ENCODE results near the gene SUSD4.
"Not testable (repeated sequence)": the region's sequence is repeated elsewhere in the genome, so short reads cannot be mapped to it uniquely, and the experiment has no call there.

SUSD4 gene, protein sequence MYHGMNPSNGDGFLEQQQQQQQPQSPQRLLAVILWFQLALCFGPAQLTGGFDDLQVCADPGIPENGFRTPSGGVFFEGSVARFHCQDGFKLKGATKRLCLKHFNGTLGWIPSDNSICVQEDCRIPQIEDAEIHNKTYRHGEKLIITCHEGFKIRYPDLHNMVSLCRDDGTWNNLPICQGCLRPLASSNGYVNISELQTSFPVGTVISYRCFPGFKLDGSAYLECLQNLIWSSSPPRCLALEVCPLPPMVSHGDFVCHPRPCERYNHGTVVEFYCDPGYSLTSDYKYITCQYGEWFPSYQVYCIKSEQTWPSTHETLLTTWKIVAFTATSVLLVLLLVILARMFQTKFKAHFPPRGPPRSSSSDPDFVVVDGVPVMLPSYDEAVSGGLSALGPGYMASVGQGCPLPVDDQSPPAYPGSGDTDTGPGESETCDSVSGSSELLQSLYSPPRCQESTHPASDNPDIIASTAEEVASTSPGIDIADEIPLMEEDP

DNA sequence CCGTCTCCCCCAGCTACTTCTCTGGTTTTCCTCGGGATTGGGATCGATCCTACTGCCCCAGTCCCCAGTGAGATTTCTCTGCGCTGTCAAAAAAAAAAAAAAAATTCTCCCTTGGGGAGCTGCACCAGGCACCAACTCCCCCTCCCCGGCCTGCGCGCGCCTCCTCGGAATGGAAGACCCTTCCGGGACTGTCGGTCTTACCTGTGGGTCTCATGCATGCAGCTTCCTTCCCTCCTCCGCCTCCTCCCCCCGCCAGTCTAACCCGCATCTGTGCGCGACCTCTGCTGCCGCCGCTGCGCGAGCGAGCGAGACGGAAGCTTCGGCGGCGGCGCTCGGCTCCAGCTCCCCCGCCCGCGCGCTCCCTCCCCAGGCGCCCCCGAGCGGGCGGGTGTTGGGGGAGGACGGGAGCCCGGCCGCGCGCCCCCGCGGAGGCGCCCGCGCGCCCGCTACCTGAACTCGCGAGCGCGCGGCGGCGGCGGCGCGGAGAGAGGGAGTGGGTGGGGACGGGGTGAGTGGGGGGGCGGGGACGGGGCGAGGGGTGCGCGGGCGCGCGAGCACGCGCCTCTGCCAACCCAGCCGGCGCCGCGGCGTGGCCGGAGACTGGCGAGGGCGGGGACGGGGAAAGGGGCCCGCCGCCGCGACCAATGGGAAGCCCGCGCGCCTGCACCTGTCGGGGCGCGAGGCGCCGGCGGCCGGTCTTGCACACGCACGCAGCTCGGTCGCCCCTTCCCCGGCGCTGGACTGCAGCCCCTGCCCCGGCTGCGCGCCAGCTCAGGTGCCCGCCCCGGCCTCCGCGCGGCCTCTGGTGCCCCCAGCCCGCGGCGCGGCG, at the start of gene SUSD4:
SUSD4 (minus strand) TSS at position 321 of the 829 bp plus-strand sequence. CDS start 751 bp downstream, outside the sequence.
- DNase-seq = peak; percentile 64 to 74

- DNase-seq = no peak
Observed at GRCh38 chr1:223413216-223413615, 49.2 kb upstream of the SUSD4 start.

DNA sequence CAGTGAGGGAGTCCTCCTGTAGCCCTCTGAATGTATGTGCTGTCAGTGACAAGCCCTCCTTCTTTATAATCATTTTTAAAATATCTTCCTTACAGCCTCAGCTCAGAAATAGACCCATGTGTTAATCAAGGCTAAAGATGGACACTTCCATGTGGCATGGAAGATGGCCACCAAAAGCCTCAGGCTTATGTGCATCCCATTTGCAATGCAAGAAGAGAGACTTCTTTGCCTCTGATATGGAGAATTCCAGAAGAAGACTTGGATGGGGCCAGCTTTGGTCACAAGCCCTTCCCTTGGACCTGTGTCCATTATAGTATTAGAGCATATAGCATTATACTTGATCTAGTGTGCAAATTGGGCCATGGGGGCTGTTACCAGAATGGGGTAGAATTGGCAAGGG, 47.7 kb upstream of the SUSD4 start:
- DNase-seq = no peak

GRCh38 chr1:223411309-223411708, 47.3 kb upstream of the SUSD4 start:
- no peak for DNase-seq

- no peak for DNase-seq
Observed at GRCh38 chr1:223410036-223410435, 46.1 kb upstream of the SUSD4 start.

DNA sequence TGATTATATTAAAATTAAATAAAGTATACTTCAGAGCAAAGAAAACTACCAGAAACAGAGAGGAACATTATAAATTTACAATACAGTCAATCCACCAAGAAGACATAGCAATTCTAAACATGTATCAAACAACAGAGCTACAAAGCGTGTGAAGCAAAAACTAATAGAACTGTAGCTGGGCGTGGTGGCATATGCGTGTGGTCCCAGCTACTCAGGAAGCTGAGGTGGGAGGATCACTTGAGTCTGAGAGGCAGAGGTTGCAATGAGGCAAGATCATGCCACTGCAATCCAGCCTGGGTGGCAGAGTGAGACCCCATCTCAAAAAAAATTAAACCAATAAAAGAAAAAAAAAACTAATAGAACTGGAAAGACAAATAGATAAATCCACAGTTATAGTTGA, 41.5 kb upstream of the SUSD4 start:
- peak in 1 of 2 donors; percentile 6 for DNase-seq

DNA sequence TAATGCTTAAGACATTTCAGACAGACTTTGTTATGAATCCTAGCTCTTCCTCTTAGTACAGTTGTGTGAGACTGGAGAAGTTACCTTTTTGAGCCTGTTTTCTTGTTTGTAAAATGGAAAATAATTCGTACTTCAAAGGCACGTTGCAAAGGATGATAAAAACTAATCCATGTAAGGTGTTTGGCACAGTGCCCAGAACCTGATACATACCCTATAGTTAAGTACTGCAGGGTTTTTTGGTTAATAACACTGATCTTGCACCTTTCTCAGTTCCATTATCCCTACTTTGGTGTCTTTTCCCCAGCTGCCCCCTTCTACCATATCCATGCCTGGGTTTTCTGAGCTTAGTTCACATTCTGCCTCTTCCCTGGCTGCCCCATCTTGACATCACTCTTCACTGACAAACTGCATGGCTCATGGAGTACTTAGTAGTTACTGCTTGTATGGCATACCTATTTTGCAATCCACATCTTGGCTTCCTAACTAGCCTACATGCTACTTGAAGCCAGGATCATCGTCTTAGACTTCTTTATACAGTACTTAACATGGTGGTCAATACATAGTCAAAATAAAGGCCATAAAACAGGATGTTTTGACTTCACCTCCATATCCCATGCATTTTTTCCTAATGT, 39.3 kb upstream of the SUSD4 start:
- DNase-seq = no peak

GRCh38 chr1:223402790-223403142, 38.8 kb upstream of the SUSD4 start:
- DNase-seq = no peak

GRCh38 chr1:223401873-223402789, 38.2 kb upstream of the SUSD4 start:
- DNase-seq = no peak

GRCh38 chr1:223399393-223399792, 35.4 kb upstream of the SUSD4 start:
- DNase-seq = not testable (repeated sequence)

- no peak for DNase-seq
Observed at GRCh38 chr1:223394706-223395105, 30.7 kb upstream of the SUSD4 start.

DNA sequence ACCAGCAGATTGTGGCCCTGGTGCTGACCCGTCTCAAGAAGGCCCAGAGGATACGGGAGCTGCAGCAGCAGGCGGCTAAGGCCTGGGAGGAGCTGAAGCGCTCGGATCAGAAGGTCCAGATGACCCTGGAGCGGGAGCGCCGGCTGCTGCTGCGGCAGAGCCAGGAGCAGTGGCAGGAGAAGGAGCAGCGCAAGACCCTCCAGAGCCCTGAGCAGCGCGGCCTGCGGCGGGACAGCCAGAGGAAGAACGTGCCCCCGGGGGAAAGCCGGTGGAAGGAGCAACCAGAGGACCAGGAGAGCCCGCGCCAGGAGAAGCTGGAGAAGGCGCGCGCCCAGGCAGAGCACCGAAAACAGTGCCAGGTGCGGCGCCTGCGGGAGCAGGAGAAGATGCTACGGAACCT, 30.3 kb upstream of the SUSD4 start:
- no peak for DNase-seq

GRCh38 chr1:223393275-223394214, 29.6 kb upstream of the SUSD4 start, which contains the start of gene CCDC185:
TSS of gene CCDC185 (plus strand) at chr1:223393415. CDS start at chr1:223393476, 61 bp downstream.
- DNase-seq = no peak

DNA sequence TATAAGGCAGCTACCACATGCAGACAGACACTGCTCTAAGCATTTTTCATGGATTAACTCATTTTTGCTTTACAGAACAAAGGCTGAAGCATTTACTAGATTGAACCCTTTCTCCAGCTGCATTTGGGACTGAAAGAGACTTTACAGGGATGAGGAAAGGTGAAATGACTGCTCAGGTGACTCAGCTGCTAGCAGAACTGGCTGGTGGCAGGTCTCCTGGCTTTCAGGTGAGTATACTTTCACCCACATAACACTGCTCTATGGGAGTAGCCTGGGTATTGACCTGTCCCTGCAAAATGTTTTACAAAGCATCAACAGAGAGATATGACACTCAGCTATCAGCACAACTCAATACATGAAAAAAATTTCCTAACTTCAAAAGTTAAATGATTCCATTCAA, 26.6 kb upstream of the SUSD4 start:
- DNase-seq = no peak

- no peak for DNase-seq
Observed at GRCh38 chr1:223386013-223386412, 22.0 kb upstream of the SUSD4 start.

GRCh38 chr1:223378754-223379153, 14.8 kb upstream of the SUSD4 start:
- DNase-seq = no peak

GRCh38 chr1:223374064-223374610, 10.2 kb upstream of the SUSD4 start:
- DNase-seq = no peak

- peak; percentile 8 to 24 for DNase-seq
Observed at GRCh38 chr1:223364685-223365382, 858 bp upstream of the SUSD4 start.

DNA sequence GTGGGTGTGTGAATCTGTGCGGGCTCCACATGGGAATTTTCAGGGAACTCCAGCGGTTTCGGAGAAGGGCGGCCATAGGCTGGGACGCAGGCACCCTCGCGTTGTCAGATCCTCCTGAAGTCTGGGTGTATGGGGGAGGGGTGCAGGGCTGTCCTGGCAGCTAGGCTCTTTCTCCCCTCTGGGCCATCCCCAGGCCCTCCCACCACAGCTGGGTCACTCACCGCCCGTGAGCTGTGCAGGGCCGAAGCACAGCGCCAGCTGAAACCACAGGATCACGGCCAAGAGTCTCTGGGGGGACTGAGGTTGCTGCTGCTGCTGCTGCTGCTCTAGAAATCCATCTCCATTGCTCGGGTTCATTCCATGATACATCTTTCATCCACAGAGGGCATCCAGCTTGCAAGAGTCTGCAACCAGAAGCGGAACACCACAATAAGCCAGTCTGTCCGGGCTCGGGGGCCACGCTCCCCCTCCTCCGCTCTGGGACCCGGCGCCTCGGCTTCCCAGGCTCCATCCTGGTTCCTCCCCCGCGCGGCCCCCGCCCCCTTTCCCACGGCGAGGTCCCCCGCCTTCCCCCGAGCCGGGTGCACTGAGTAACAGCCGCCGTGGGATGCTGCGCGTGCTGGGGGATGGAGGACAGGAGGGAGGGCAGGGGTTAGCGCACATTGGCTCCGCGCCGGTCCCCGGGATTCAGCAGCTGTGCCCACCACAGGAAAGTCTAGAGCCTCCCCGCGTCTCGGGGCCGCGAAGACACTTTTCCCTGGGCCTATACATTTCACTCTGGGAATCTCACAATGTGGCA, 720 bp downstream of the SUSD4 start:
- DNase-seq = peak; percentile 28 to 41
